A549 (cell line): ENCODE data around the gene NEK8.
"Not testable (repeated sequence)": the region's sequence is repeated elsewhere in the genome, so short reads cannot be mapped to it uniquely, and the experiment has no call there.

Source experiments
- CTCF ChIP-seq: fragments of >200 bp; sonication (Bioruptor Twin); formaldehyde crosslinking; IDR thresholded peaks from 3 replicates; pipeline ENCODE4 v1.5.1; 2016
- ESRRA ChIP-seq: fragments of 150-350 bp; IDR thresholded peaks from 2 replicates; pipeline ENCODE4 v1.6.1; 2014; ENCODE audit warnings: mild to moderate bottlenecking, low read length, borderline replicate concordance
- NR3C1 ChIP-seq: fragments of >200 bp; sonication (Bioruptor Twin); formaldehyde crosslinking; IDR thresholded peaks from 3 replicates; pipeline ENCODE4 v1.6.1; 2017
- POLR2A ChIP-seq: IDR thresholded peaks from 2 replicates; pipeline ENCODE4 v1.6.1; 2012; ENCODE audit warnings: mild to moderate bottlenecking, low read length

- not testable (repeated sequence) for TF ChIP-seq CTCF, POLR2A, ESRRA, NR3C1
These were observed 4.6 kb upstream of the NEK8 start for GRCh38 chr17:28723836-28724499.
